Measurements from ENCODE around the gene CACNB4. TPM values are rescaled to one million over a fixed set of nuclear protein-coding genes. Genes with fewer than 3 reads are reported as not detected.
A peak's percentile ranks its signal among the peaks of the same experiment; 100 is the strongest.

Gene CACNB4
- total and polyA plus RNA-seq, 2 of the 4 experiments (the other 2 are of a cell fraction) = 0.12 to 0.36 TPM

GRCh38 chr2:151841047-151841424 lies 257.8 kb downstream of the CACNB4 start:
- in situ Hi-C loops (cut with MboI; ENCODE audit: low sequenced_read_pairs) (no loop called here), dilution Hi-C loops (cut with HindIII; ENCODE audit: low sequenced_read_pairs, unreplicated experiment) (no loop called here)
- no peaks in the 10 kb centered on the region for H3K9me3 ChIP-seq (ENCODE audit: control insufficient read depth, insufficient read depth, low read length)

More at GRCh38 chr2:151841047-151841424, 257.8 kb downstream of the CACNB4 start:
- Histone ChIP-seq H3K4me1 (ENCODE audit: control insufficient read depth, insufficient read depth, low read length) (no peaks in the 10 kb centered on the region), H3K79me1 (ENCODE audit: low read depth in 1 of 2, low read length in 2 of 2) (no peaks in the 10 kb centered on the region), H3K23ac (ENCODE audit: low read depth, low read length) (no peak overlapping the region), H3K4ac (ENCODE audit: low read depth, low read length) (no peak overlapping the region), H4K8ac (ENCODE audit: low read depth in 2 of 2, low read length in 2 of 2) (no peak overlapping the region), H3K9ac (ENCODE audit: low read depth, low read length) (no peak overlapping the region), H2AK5ac (ENCODE audit: low read depth, low read length) (no peak overlapping the region), H4K5ac (ENCODE audit: low read depth, low read length) (no peak overlapping the region), H3K14ac (replicated peaks; ENCODE audit: low read depth, low read length) (no peak overlapping the region), H2AK9ac (replicated peaks; ENCODE audit: low read depth, low read length, poor library complexity) (no peak overlapping the region), H3K27ac (ENCODE audit: insufficient read depth, low read length) (no peak overlapping the region), H4K20me1 (ENCODE audit: insufficient read depth, low read length) (no peaks in the 10 kb centered on the region), H2BK120ac (ENCODE audit: low read depth, low read length) (no peak overlapping the region), H3K9me1 (ENCODE audit: insufficient read depth, low read length) (no peaks in the 10 kb centered on the region), H2AFZ (replicated peaks; ENCODE audit: low read length, poor library complexity) (no peak overlapping the region), H3K36me3 (ENCODE audit: control insufficient read depth, insufficient read depth, low read length) (no peaks in the 10 kb centered on the region), H2BK15ac (ENCODE audit: low read depth, low read length) (no peak overlapping the region), H2BK5ac (ENCODE audit: low read depth, low read length, poor library complexity, severe bottlenecking) (no peak overlapping the region), H3K4me2 (ENCODE audit: low read depth, low read length) (no peak overlapping the region), H3K56ac (ENCODE audit: extremely low read depth, insufficient read depth, low read length) (no peak overlapping the region), H3K27me3 (ENCODE audit: control insufficient read depth, insufficient read depth, low read length) (no peaks in the 10 kb centered on the region), H4K91ac (ENCODE audit: insufficient read depth, low read depth, low read length) (no peak overlapping the region), H3K18ac (ENCODE audit: low read depth, low read length) (no peak overlapping the region), H3K4me3 (ENCODE audit: insufficient read depth, low read depth, low read length) (no peak overlapping the region), H2BK20ac (ENCODE audit: low read depth, low read length) (no peak overlapping the region)
- WGBS, 2 experiments (ENCODE audit: extremely low coverage in 2 of 2, insufficient read length in 1 of 2) = no CpG with 5 or more reads among the region's 2 CpGs
- ATAC-seq (ENCODE audit: low read depth) (no peak), DNase-seq (no peak)
- ChIA-PET CTCF (no interaction called here), POLR2A (ENCODE audit: unreplicated experiment) (no interaction called here)
- intact Hi-C loops (cut with micrococcal nuclease) = no loop called here
- BruUV-seq (replicated peaks) = no TSS peak
- no peak for TF ChIP-seq CHD1 (IDR thresholded peaks at IDR 0.05; ENCODE audit: low read depth, low read length)
- TF ChIP-seq SMC3 (IDR thresholded peaks at IDR 0.05; ENCODE audit: low read depth, low read length) = no peak
- no peak for TF ChIP-seq RFX5 (IDR thresholded peaks at IDR 0.05; ENCODE audit: low read depth, low read length)
- TF ChIP-seq USF2 (IDR thresholded peaks at IDR 0.05; ENCODE audit: low read depth, low read length) = no peak
- TF ChIP-seq NFE2L2 (IDR thresholded peaks at IDR 0.05; ENCODE audit: low read depth, low read length) = no peak
- TF ChIP-seq BHLHE40 (IDR thresholded peaks at IDR 0.05; ENCODE audit: low read depth, low read length) = no peak
- 0 out of 2 replicates have a peak, but pooled peaks have one; percentile 40 for TF ChIP-seq CEBPB (IDR thresholded peaks at IDR 0.05; ENCODE audit: low read depth, low read length)
